GM12878 (cell line): ENCODE data around the gene CFAP53. TPM values are rescaled to one million over a fixed set of nuclear protein-coding genes. Genes with fewer than 3 reads are reported as not detected.

ENCODE experiments used
- CREM ChIP-seq: IDR thresholded peaks from 2 replicates; pipeline ENCODE4 v1.6.1; 2014; ENCODE audit warnings: antibody characterized with exemption, low read depth
- EP300 ChIP-seq, 2 experiments: fragments of 150-350 bp in 1 of 2; IDR thresholded peaks; 2 replicates each; pipeline ENCODE4 v1.6.1; 2011 to 2012; ENCODE audit warnings: low read depth in 2 of 2, low read length in 2 of 2, borderline replicate concordance in 1 of 2, improper control_type of control experiment in 1 of 2, inconsistent platforms in 1 of 2; ENCODE audit not compliant: control insufficient read depth in 1 of 2
- MLLT1 ChIP-seq: fragments of 450-650 bp; IDR thresholded peaks from 2 replicates; pipeline ENCODE4 v1.6.1; 2016; ENCODE audit warnings: mild to moderate bottlenecking
- NKRF ChIP-seq: fragments of 450-650 bp; conservative IDR thresholded peaks from 2 replicates; pipeline ENCODE4 v1.6.1; 2017; ENCODE audit warnings: mild to moderate bottlenecking, moderate library complexity
- NR2F1 ChIP-seq: fragments of 450-650 bp; conservative IDR thresholded peaks from 2 replicates; pipeline ENCODE4 v1.6.1; 2017; ENCODE audit warnings: mild to moderate bottlenecking
- SP1 ChIP-seq: IDR thresholded peaks from one replicate; pipeline ENCODE4 v1.6.1; 2011; ENCODE audit warnings: low read depth, low read length
- SPI1 ChIP-seq: IDR thresholded peaks from 2 replicates; pipeline ENCODE4 v1.6.1; 2011; ENCODE audit warnings: low read depth, mild to moderate bottlenecking, low read length, moderate library complexity, borderline replicate concordance; ENCODE audit not compliant: insufficient read depth
- TAF1 ChIP-seq: IDR thresholded peaks from 2 replicates; pipeline ENCODE4 v1.6.1; 2011; ENCODE audit warnings: mild to moderate bottlenecking, low read depth, low read length, borderline replicate concordance
- YY1 ChIP-seq: IDR thresholded peaks from 2 replicates; pipeline ENCODE4 v1.6.1; 2011; ENCODE audit warnings: low read depth, mild to moderate bottlenecking, low read length
- ZNF207 ChIP-seq: fragments of 450-650 bp; IDR thresholded peaks from 2 replicates; pipeline ENCODE4 v1.6.1; 2014; ENCODE audit warnings: antibody characterized with exemption, mild to moderate bottlenecking, borderline replicate concordance
- polyA plus RNA-seq, 11 experiments: library from polyadenylated mRNA; depleted of rRNA in 4 of 11; unstranded in 6 of 11; stranded (reverse) in 5 of 11; fragments of >200 nt; fragmentation: Nextera tagmentation in 4 of 11; fragmentation: Illumina TruSeq in 1 of 11; extraction: Ambion mirVana in 4 of 11; extraction: Trizol in 1 of 11; gene quantifications; 1 replicate in 1 of 11; 2 replicates in 10 of 11; pipeline versions ENCODE4 v1.2.1 to v1.2.3, GENCODE V29; 2011 to 2016; ENCODE audit warnings: inconsistent platforms in 2 of 11, missing spikeins in 2 of 11, low read depth in 1 of 11
- total RNA-seq, 4 experiments: library from RNA; depleted of rRNA in 3 of 4; stranded (reverse); fragments of >200 nt in 3 of 4; fragmentation: Illumina TruSeq in 1 of 4; extraction: Trizol in 1 of 4; gene quantifications; 2 replicates each; pipeline versions ENCODE4 v1.2.1 to v1.2.3, GENCODE V29; 2013 to 2021
- TF ChIP-seq, protein P1 (sequence below): IDR thresholded peaks from 2 replicates; pipeline ENCODE4 v1.6.1; 2012; ENCODE audit warnings: low read length, inconsistent platforms
- TF ChIP-seq, protein P2 (sequence below): fragments of 150-350 bp; IDR thresholded peaks from 2 replicates; pipeline ENCODE4 v1.6.1; 2014; ENCODE audit warnings: mild to moderate bottlenecking, low read depth, low read length
- TF ChIP-seq, protein P3 (sequence below): fragments of 450-650 bp; IDR thresholded peaks from 2 replicates; pipeline ENCODE4 v1.6.1; 2017; ENCODE audit warnings: low read depth, mild to moderate bottlenecking, moderate library complexity

Gene CFAP53
- total and polyA plus RNA-seq, 10 of the 15 experiments (the other 5 are each of a cell fraction or from before 2014, with no cell fraction given): 0.05 to 0.31 (median 0.12) TPM; not detected in 1

DNA sequence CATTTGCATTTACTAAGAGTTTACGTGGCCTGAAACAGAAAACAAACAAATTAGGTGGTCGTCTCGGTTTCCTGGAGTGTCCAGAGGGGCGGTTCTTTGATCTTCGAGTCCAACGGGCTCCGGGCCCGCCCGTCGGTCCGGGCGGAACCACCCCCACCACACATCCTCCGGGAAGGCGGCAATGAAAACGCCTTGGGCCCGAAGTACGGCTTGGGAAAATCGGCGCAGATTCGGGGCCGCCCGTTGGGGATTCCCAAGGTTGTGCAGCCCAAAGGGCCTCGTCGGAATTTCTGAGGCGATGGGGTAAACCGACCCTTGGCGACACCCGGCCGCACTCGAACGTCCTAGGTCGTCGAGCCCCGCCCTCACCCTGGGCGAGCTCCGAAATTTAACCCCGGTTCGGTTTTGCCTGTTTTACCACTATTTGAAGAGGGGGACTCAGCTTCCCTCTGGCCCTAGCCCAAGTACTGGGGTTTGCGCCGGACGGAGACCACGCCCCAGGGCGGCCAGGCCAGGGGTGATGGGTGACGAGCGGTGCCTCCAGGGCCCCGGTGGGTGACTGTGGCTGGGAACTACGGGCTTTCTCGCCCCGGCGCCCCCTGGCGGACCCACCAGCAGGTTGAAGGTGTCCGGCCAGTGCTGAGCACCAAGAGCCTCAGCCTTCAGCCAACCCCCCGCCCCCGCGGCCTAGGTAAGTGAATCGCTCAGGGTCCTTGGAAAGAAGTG lies 1.9 kb upstream of the CFAP53 start (continued):
- TF ChIP-seq EP300 (IDR thresholded peaks at IDR 0.05; ENCODE audit: borderline replicate concordance in 1 of 2, control insufficient read depth in 1 of 2, low read depth in 2 of 2, low read length in 2 of 2): peak in 1 of 2 experiments; percentile 28; a peak in 1 of 4 replicates
- TF ChIP-seq SP1: peak; percentile 8
- no peak for TF ChIP-seq SPI1
- peak; percentile 60; the same call in 1 of the 2 replicates for TF ChIP-seq CREM
- TF ChIP-seq, protein P1, sequence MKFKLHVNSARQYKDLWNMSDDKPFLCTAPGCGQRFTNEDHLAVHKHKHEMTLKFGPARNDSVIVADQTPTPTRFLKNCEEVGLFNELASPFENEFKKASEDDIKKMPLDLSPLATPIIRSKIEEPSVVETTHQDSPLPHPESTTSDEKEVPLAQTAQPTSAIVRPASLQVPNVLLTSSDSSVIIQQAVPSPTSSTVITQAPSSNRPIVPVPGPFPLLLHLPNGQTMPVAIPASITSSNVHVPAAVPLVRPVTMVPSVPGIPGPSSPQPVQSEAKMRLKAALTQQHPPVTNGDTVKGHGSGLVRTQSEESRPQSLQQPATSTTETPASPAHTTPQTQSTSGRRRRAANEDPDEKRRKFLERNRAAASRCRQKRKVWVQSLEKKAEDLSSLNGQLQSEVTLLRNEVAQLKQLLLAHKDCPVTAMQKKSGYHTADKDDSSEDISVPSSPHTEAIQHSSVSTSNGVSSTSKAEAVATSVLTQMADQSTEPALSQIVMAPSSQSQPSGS: no peak; the same call in 1 of the 2 replicates
- TF ChIP-seq NKRF: no peak
- TF ChIP-seq MLLT1: peak; percentile 50; the same call in 1 of the 2 replicates
- TF ChIP-seq YY1: peak; percentile 80
- TF ChIP-seq, protein P2, sequence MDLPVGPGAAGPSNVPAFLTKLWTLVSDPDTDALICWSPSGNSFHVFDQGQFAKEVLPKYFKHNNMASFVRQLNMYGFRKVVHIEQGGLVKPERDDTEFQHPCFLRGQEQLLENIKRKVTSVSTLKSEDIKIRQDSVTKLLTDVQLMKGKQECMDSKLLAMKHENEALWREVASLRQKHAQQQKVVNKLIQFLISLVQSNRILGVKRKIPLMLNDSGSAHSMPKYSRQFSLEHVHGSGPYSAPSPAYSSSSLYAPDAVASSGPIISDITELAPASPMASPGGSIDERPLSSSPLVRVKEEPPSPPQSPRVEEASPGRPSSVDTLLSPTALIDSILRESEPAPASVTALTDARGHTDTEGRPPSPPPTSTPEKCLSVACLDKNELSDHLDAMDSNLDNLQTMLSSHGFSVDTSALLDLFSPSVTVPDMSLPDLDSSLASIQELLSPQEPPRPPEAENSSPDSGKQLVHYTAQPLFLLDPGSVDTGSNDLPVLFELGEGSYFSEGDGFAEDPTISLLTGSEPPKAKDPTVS: 0 out of 2 replicates have a peak, but pooled peaks have one; percentile 59
- no peak; the same call in 1 of the 2 replicates for TF ChIP-seq TAF1
- TF ChIP-seq, protein P3, sequence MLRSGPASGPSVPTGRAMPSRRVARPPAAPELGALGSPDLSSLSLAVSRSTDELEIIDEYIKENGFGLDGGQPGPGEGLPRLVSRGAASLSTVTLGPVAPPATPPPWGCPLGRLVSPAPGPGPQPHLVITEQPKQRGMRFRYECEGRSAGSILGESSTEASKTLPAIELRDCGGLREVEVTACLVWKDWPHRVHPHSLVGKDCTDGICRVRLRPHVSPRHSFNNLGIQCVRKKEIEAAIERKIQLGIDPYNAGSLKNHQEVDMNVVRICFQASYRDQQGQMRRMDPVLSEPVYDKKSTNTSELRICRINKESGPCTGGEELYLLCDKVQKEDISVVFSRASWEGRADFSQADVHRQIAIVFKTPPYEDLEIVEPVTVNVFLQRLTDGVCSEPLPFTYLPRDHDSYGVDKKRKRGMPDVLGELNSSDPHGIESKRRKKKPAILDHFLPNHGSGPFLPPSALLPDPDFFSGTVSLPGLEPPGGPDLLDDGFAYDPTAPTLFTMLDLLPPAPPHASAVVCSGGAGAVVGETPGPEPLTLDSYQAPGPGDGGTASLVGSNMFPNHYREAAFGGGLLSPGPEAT: peak; percentile 65; the same call in 1 of the 2 replicates
- peak; percentile 74; the same call in 1 of the 2 replicates for TF ChIP-seq ZNF207
- TF ChIP-seq NR2F1: peak; percentile 85
